DOHH2 (cell line): ENCODE measurements around the gene ALG6.

Source experiments
- CTCF ChIP-seq: fragments of 200-600 bp; sonication (generic); IDR thresholded peaks from one replicate; pipeline ENCODE4 v1.5.1; 2014; ENCODE audit warnings: antibody characterized with exemption, mild to moderate bottlenecking, low read depth, low read length; ENCODE audit not compliant: poor library complexity, severe bottlenecking
- EZH2phosphoT487 ChIP-seq: fragments of 200-600 bp; sonication (generic); IDR thresholded peaks from 2 replicates; pipeline ENCODE4 v1.6.1; 2017; ENCODE audit warnings: borderline replicate concordance, mild to moderate bottlenecking, antibody characterized with exemption, low read length, moderate library complexity, mixed read lengths

DNA sequence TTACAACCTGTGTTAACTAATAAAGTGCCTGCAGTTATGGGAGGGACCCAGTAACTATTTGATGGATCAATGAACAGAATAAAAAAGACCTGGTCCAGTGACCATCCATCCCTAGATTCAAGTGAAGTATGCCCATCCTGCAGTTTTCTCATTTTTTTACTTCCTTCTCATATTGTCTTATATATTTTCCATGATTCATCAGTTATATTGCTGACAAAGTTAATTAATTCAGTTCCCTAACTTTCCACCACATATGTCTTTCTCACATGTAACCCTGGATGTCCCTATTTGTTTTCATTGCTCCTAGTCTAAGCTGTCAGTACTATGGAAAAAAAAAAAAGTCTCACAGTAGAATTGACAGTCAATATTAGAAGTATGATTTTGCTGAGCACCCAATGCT is 91.3 kb downstream of the ALG6 start:
- TF ChIP-seq CTCF = no peak
- no peak for TF ChIP-seq EZH2phosphoT487
